Measurements from ENCODE around the gene VAV1.
"Not testable (repeated sequence)": the region's sequence is repeated elsewhere in the genome, so short reads cannot be mapped to it uniquely, and the experiment has no call there.

The VAV1 gene

GRCh38 chr19:6737284-6737872 lies 35.1 kb upstream of the VAV1 start, which contains the start of gene GPR108:
Gene GPR108 (minus strand): TSS chr19:6737580. CDS start chr19:6737576, 4 bp downstream.
- peak; percentile 100 for DNase-seq (ENCODE audit: low spot score)

- DNase-seq (ENCODE audit: low spot score), result peak; percentile 81
Observed at GRCh38 chr19:6737873-6738786, 34.4 kb upstream of the VAV1 start.

- DNase-seq (ENCODE audit: low spot score), result no peak
Observed at GRCh38 chr19:6738787-6739389, 33.6 kb upstream of the VAV1 start.

GRCh38 chr19:6739390-6739882 lies 33.1 kb upstream of the VAV1 start, which contains the start of gene TRIP10:
Gene TRIP10 (plus strand): TSS chr19:6739680. CDS start chr19:6739762, 82 bp downstream.
- peak; percentile 90 for DNase-seq (ENCODE audit: low spot score)

- DNase-seq (ENCODE audit: low spot score), result peak; percentile 70
Observed at GRCh38 chr19:6739883-6740588, 32.5 kb upstream of the VAV1 start.

- DNase-seq (ENCODE audit: low spot score), result peak; percentile 55
Observed at GRCh38 chr19:6740589-6741343, 31.7 kb upstream of the VAV1 start.

GRCh38 chr19:6743066-6743465 lies 29.4 kb upstream of the VAV1 start:
- no peak for DNase-seq (ENCODE audit: low spot score)

- no peak for DNase-seq (ENCODE audit: low spot score)
Observed at GRCh38 chr19:6743714-6744380, 28.7 kb upstream of the VAV1 start.

- DNase-seq (ENCODE audit: low spot score), result peak; percentile 97
Observed at GRCh38 chr19:6744381-6745301, 27.9 kb upstream of the VAV1 start.

- DNase-seq (ENCODE audit: low spot score), result no peak
Observed at GRCh38 chr19:6745965-6746364, 26.5 kb upstream of the VAV1 start.

GRCh38 chr19:6748543-6748942 lies 24.0 kb upstream of the VAV1 start:
- not testable (repeated sequence) for DNase-seq (ENCODE audit: low spot score)

- DNase-seq (ENCODE audit: low spot score), result no peak
Observed at GRCh38 chr19:6750062-6750461, 22.4 kb upstream of the VAV1 start.

GRCh38 chr19:6751189-6751588 lies 21.3 kb upstream of the VAV1 start:
- no peak for DNase-seq (ENCODE audit: low spot score)

- no peak for DNase-seq (ENCODE audit: low spot score)
Observed at GRCh38 chr19:6752256-6753177, 20.0 kb upstream of the VAV1 start.

GRCh38 chr19:6753178-6754031 lies 19.1 kb upstream of the VAV1 start:
- DNase-seq (ENCODE audit: low spot score), result peak; percentile 74

GRCh38 chr19:6754136-6754535 lies 18.4 kb upstream of the VAV1 start:
- DNase-seq (ENCODE audit: low spot score), result no peak

- DNase-seq (ENCODE audit: low spot score), result no peak
Observed at GRCh38 chr19:6754653-6755463, 17.6 kb upstream of the VAV1 start.

All from hepatic stellate cell (primary cell).